Psoas muscle (tissue), 8 donors: ENCODE results near the gene TIMM13. TPM values are rescaled to one million over a fixed set of nuclear protein-coding genes. Genes with fewer than 3 reads are reported as not detected.

Source experiments
- ATAC-seq, 4 donors: fragments of 200-7000 bp; cut with Tn5 transposase; one replicate each; pipeline ENCODE4 v1.9.1; 2020; ENCODE audit warnings: moderate library complexity in 3 of 4, mild to moderate bottlenecking in 2 of 4
- DNase-seq, 2 donors: peaks; one replicate each; pipeline ENCODE4 v3.0.0-alpha.2; 2020
- H3K27ac ChIP-seq: fragments of 200-600 bp; one replicate; pipeline ENCODE4 v1.8.0; 2022
- H3K27me3 ChIP-seq, 3 donors: fragments of 200-600 bp in 1 of 3; one replicate each; pipeline versions ENCODE4 v1.6.1 to v1.8.0; 2013 to 2022; ENCODE audit warnings: low read length in 2 of 3, mild to moderate bottlenecking in 2 of 3, moderate library complexity in 1 of 3; ENCODE audit not compliant: insufficient read depth in 3 of 3
- H3K36me3 ChIP-seq, 2 donors: fragments of 200-600 bp in 1 of 2; one replicate each; pipeline versions ENCODE4 v1.6.1 to v1.8.0; 2013 to 2022; ENCODE audit warnings: low read depth in 1 of 2, mild to moderate bottlenecking in 1 of 2, moderate library complexity in 1 of 2; ENCODE audit not compliant: insufficient read depth in 1 of 2
- H3K4me1 ChIP-seq: fragments of 200-600 bp; one replicate; pipeline ENCODE4 v1.8.0; 2022
- H3K4me3 ChIP-seq: fragments of 200-600 bp; one replicate; pipeline ENCODE4 v1.8.0; 2022; ENCODE audit warnings: mild to moderate bottlenecking
- H3K9me3 ChIP-seq: fragments of 200-600 bp; one replicate; pipeline ENCODE4 v1.8.0; 2022
- WGBS, 3 donors: extraction: QIAGEN DNeasy Blood & Tissue Kit; methylation state at CpG; one replicate each; pipeline versions ENCODE4 v1.1.6 to v1.1.7; 2013; 5-methylcytosine and 5-hydroxymethylcytosine counted together
- intact Hi-C, 2 donors: fragments of 100-400 bp; cut with DNase I; formaldehyde crosslinking; loops; one replicate each; pipeline versions ENCODE4 v1.11.0 to v1.14.2; 2022
- polyA plus RNA-seq, 3 donors: library from polyadenylated mRNA; stranded (reverse); fragments of 200-250 nt; gene quantifications; one replicate each; pipeline ENCODE4 v1.2.3, GENCODE V29; 2013
- total RNA-seq, 4 donors: library from RNA; stranded (reverse); fragmentation: NEBNext Ultra II Directional in 2 of 4; extraction: Animal tissue kit (Norgen Biotek cat#: 25700) in 2 of 4; gene quantifications; one replicate each; pipeline versions ENCODE4 v1.2.1 to v1.2.4, GENCODE V29; 2021 to 2023
- TF ChIP-seq, protein P1 (sequence below): fragments of 200-600 bp; IDR thresholded peaks from one replicate; pipeline ENCODE4 v1.8.0; 2022; ENCODE audit warnings: antibody characterized with exemption
- donor health status: healthy with polysubstance abuse.
- donor health status: DM: no; HTN: no; CAD: no; lungs with moderate emphysema.
- donor health status: Bipolar disorder and iron deficiency.
- donor health status: healthy.
- donor health status: DM: yes; HTN: yes; CAD: no.
- donor health status: DM: no; HTN: no; CAD: no.
- donor health status: DM: no; HTN: no; CAD: no.
- donor health status: DM: yes; HTN: yes; CAD: no.

Gene TIMM13
- total and polyA plus RNA-seq, 7 donors = 70.3 to 254 (median 99.0) TPM

- TF ChIP-seq, protein P1, sequence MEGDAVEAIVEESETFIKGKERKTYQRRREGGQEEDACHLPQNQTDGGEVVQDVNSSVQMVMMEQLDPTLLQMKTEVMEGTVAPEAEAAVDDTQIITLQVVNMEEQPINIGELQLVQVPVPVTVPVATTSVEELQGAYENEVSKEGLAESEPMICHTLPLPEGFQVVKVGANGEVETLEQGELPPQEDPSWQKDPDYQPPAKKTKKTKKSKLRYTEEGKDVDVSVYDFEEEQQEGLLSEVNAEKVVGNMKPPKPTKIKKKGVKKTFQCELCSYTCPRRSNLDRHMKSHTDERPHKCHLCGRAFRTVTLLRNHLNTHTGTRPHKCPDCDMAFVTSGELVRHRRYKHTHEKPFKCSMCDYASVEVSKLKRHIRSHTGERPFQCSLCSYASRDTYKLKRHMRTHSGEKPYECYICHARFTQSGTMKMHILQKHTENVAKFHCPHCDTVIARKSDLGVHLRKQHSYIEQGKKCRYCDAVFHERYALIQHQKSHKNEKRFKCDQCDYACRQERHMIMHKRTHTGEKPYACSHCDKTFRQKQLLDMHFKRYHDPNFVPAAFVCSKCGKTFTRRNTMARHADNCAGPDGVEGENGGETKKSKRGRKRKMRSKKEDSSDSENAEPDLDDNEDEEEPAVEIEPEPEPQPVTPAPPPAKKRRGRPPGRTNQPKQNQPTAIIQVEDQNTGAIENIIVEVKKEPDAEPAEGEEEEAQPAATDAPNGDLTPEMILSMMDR = no peak
- H3K27me3 ChIP-seq = peaks cover 0 to 5% (median 0%) of the 10 kb centered on the region in 3 donors
- DNase-seq (no peak), ATAC-seq (no peak)
- no peaks in the 10 kb centered on the region for H3K4me1 ChIP-seq
- intact Hi-C loops = loop anchor here (2.0 to 10.0 kb wide), 3 partner anchors 118 to 238 kb away; partner anchors contain the start of genes AP3D1 (in 2 of the 2), PLEKHJ1 (in 1 of the 2) and SF3A2 (in 1 of the 2)
- H3K36me3 ChIP-seq = no peaks in the 10 kb centered on the region
- no peak overlapping the region for H3K27ac ChIP-seq
- 28 to 48% (median 34%) methylated on average over 7 of the region's 7 CpGs for WGBS, 3 donors
- no peak overlapping the region for H3K4me3 ChIP-seq
- H3K9me3 ChIP-seq = no peaks in the 10 kb centered on the region
These were observed 35.0 kb downstream of the TIMM13 start for GRCh38 chr19:2392366-2392765.

DNA sequence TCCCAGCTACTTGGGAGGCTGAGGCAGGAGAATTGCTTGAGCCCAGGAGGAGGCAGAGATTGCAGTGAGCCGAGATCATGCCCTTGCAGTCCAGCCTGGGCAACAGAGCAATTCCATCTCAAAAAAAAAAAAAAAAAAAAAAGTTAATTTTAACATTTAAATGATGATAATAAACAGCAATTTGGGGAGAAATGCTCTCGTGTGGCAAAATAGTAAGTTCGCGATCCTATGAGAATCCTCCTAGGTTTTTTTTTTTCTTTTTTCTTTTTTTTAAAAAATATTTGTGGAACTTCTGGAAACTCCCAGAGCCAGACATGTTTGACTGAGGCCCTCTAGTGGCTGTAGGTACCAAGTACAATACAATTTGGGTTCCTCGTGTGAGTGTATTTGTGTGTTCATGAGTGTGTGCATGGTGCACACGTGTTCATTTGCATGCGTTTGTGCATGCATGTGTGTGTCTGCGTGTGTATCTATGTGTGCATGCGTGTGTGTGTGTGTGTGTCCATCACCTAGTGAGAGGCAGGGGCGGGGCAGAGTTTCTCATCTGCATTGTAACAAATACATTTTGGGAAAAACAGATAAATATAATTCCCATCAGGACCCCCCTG, 36.2 kb downstream of the TIMM13 start:
- ATAC-seq = peak; percentile 64 to 80 (median 72)
- intact Hi-C loops = loop anchor here (5.0 to 10.0 kb wide), 2 partner anchors 154 to 236 kb away; partner anchors contain the start of genes AP3D1 (in 2 of the 2), PLEKHJ1 (in 1 of the 2) and SF3A2 (in 1 of the 2)
- DNase-seq = no peak
- Histone ChIP-seq H3K9me3 (no peaks in the 10 kb centered on the region), H3K27ac (no peak overlapping the region), H3K4me1 (no peaks in the 10 kb centered on the region), H3K4me3 (no peak overlapping the region), H3K27me3 (peaks cover 0 to 5% (median 0%) of the 10 kb centered on the region in 3 donors), H3K36me3 (no peaks in the 10 kb centered on the region)
- TF ChIP-seq, protein P1 = peak; percentile 71
- 6 to 9% (median 6%) methylated on average over 10 of the region's 10 CpGs for WGBS, 3 donors

DNA sequence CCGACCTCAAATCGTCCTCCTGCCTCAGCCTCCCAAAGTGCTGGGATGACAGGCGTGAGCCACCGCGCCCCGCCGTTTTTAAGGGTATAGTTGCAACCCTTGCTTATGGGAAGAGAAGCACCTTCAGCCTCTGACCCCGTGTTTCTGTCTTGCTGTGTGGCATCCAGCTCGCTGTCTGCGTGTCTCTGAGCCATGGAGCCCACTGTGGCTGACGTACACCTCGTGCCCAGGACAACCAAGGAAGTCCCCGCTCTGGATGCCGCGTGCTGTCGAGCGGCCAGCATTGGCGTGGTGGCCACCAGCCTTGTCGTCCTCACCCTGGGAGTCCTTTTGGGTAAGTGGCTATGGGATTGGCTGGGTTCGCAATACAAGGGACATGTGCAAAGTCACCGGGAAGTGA, 37.8 kb downstream of the TIMM13 start:
- intact Hi-C loops = loop anchor here (5.0 kb wide), 2 partner anchors 57 to 112 kb away; no protein-coding TSS in a partner anchor

DNA sequence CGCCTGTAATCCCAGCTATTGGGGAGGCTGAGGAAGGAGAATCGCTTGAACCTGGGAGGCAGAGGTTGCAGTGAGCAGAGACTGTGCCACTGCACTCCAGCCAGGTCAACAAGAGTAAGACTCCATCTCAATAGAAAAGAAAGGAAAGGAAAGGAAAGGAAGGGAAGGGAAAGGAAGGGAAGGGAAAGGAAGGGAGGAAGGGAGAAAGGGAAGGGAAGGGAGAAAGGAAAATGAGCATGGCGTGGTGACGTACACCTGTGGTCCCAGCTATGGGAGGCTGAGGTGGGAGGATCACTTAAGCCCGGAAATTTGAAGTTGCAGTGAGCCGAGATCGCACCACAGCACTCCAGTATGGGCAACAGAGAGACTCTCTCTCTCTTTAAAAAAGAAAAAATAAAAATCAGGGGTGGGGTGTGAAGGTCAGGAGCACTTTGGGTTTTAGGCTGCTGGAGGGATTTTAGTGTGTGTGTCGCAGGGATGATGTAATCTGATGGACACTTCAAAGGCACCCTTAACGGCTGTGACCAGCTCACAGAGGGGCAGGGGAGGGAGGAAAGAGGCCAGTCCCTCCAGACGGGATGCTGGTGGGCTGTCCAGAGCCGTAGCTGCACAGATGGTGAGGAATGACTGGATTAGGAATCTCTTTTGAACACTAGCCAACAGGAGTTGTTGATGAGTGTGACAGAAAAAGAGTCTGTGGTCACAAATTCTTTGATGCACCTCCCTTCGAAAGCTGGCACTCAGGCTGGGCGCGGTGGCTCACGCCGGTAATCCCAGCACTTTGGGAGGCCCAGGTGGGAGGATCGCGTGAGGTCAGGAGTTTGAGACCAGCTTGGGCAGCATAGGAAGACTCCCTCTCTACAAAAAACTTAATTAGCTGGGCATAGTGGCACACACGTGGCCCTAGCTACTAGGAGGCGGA, 39.8 kb downstream of the TIMM13 start:
- TF ChIP-seq, protein P1 = no peak
- Histone ChIP-seq H3K4me1 (peaks cover 5% of the 10 kb centered on the region), H3K36me3 (no peaks in the 10 kb centered on the region), H3K27ac (no peak overlapping the region), H3K27me3 (peaks cover 0 to 5% (median 0%) of the 10 kb centered on the region in 3 donors), H3K4me3 (no peak overlapping the region), H3K9me3 (no peaks in the 10 kb centered on the region)
- DNase-seq (no peak), ATAC-seq (no peak)
- WGBS, 3 donors = 71 to 76% (median 75%) methylated on average over 20 of the region's 20 CpGs
- intact Hi-C loops = loop anchor here (5.0 kb wide), 2 partner anchors 55 to 110 kb away; no protein-coding TSS in a partner anchor

More for the DNA sequence above, 37.8 kb downstream of the TIMM13 start:
- Histone ChIP-seq H3K4me3 (no peak overlapping the region), H3K4me1 (peaks cover 5% of the 10 kb centered on the region), H3K27me3 (peaks cover 0 to 5% (median 0%) of the 10 kb centered on the region in 3 donors), H3K36me3 (no peaks in the 10 kb centered on the region), H3K27ac (no peak overlapping the region), H3K9me3 (no peaks in the 10 kb centered on the region)
- TF ChIP-seq, protein P1 = no peak
- 75 to 82% (median 78%) methylated on average over 21 of the region's 21 CpGs for WGBS, 3 donors
- ATAC-seq = no peak
- no peak for DNase-seq
